ENCODE data around the gene GRID2. TPM values are rescaled to one million over a fixed set of nuclear protein-coding genes. Genes with fewer than 3 reads are reported as not detected.

GRID2 gene
- polyA plus RNA-seq, 2 donors, result 0.02 TPM; not detected in 1

DNA sequence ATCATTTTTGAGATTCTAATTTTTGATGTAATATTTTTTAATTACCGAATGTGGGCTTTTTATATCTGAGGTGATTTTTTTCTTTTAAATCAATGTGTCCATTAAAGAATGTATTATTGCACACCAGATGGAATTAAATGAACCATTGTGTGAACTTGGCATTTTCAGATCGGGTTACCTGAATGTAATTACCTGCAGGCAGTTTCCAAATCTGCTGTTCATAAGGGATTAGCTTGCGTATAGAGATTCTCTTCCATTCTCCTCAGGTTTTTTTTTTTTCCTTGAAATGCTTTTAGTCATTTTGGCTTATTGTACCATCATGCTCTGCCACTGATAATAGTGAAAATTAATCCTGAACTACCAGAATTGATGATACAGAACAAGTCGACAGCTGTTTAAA lies 1013.3 kb downstream of the GRID2 start:
- Histone ChIP-seq H3K36me3 (ENCODE audit: control insufficient read depth in 2 of 2, insufficient read depth in 2 of 2, low read length in 1 of 2) (no peaks in the 10 kb centered on the region), H3K27ac (ENCODE audit: low read depth in 2 of 2, low read length in 1 of 2) (no peak overlapping the region), H3K4me1 (ENCODE audit: control insufficient read depth in 2 of 2, insufficient read depth in 2 of 2, low read length in 1 of 2) (no peaks in the 10 kb centered on the region), H3K4me3 (ENCODE audit: low read depth in 1 of 2, low read length in 2 of 2) (no peak overlapping the region), H3K9me3 (ENCODE audit: control insufficient read depth in 2 of 2, insufficient read depth in 1 of 2, low read depth in 1 of 2, low read length in 1 of 2) (no peaks in the 10 kb centered on the region), H3K27me3 (ENCODE audit: control insufficient read depth in 1 of 2, insufficient read depth in 2 of 2, low read length in 2 of 2) (no peaks in the 10 kb centered on the region)
- 45 to 59% methylated on average over 4 of the region's 4 CpGs for WGBS, 2 donors

DNA sequence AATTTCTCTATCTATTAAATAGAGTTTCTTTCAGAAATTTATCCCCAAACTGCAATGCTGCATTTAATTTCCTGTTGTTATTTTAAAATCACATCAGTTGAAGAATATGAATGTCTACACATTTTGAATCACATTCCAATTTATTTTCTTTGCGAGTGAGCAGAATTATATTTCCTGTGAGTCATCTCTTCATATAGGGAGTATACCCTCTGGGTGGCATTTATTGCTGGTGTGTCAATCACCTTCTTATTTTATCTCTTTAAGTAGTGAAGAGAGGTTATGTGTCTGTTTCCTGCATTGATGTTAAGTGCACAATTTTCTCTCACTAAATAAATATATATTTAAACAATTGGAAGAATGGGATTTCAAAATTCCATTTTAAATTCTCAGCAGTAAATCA lies 1013.8 kb downstream of the GRID2 start:
- Histone ChIP-seq H3K9me3 (ENCODE audit: control insufficient read depth in 2 of 2, insufficient read depth in 1 of 2, low read depth in 1 of 2, low read length in 1 of 2) (no peaks in the 10 kb centered on the region), H3K27me3 (ENCODE audit: control insufficient read depth in 1 of 2, insufficient read depth in 2 of 2, low read length in 2 of 2) (no peaks in the 10 kb centered on the region), H3K27ac (ENCODE audit: low read depth in 2 of 2, low read length in 1 of 2) (no peak overlapping the region), H3K4me1 (ENCODE audit: control insufficient read depth in 2 of 2, insufficient read depth in 2 of 2, low read length in 1 of 2) (no peaks in the 10 kb centered on the region), H3K4me3 (ENCODE audit: low read depth in 1 of 2, low read length in 2 of 2) (no peak overlapping the region), H3K36me3 (ENCODE audit: control insufficient read depth in 2 of 2, insufficient read depth in 2 of 2, low read length in 1 of 2) (no peaks in the 10 kb centered on the region)
- WGBS, 2 donors, result 44 to 63% methylated on average over 1 of the region's 1 CpG

DNA sequence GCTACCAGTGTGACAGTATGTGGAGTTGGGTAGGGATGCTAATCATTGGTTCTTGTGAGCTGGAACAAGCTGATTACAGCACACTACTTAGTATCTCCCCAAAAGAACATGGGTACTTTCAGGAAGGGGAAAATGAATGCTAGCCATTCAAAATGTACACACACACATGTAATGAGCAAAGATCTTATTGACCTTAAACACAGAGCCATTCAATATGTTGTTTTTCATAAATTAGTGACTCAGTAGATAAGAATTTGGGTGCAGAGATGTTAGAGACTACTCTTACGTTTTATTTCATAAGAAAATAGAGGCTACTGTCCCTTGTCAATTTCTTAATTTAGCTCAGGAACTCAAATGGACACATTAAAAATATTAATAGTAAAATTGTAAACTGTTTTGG lies 1015.3 kb downstream of the GRID2 start:
- Histone ChIP-seq H3K4me1 (ENCODE audit: control insufficient read depth in 2 of 2, insufficient read depth in 2 of 2, low read length in 1 of 2) (no peaks in the 10 kb centered on the region), H3K4me3 (ENCODE audit: low read depth in 1 of 2, low read length in 2 of 2) (no peak overlapping the region), H3K27me3 (ENCODE audit: control insufficient read depth in 1 of 2, insufficient read depth in 2 of 2, low read length in 2 of 2) (no peaks in the 10 kb centered on the region), H3K36me3 (ENCODE audit: control insufficient read depth in 2 of 2, insufficient read depth in 2 of 2, low read length in 1 of 2) (no peaks in the 10 kb centered on the region), H3K27ac (ENCODE audit: low read depth in 2 of 2, low read length in 1 of 2) (no peak overlapping the region), H3K9me3 (ENCODE audit: control insufficient read depth in 2 of 2, insufficient read depth in 1 of 2, low read depth in 1 of 2, low read length in 1 of 2) (no peaks in the 10 kb centered on the region)
- WGBS, 2 donors, result 59 to 63% methylated on average over 1 of the region's 1 CpG

DNA sequence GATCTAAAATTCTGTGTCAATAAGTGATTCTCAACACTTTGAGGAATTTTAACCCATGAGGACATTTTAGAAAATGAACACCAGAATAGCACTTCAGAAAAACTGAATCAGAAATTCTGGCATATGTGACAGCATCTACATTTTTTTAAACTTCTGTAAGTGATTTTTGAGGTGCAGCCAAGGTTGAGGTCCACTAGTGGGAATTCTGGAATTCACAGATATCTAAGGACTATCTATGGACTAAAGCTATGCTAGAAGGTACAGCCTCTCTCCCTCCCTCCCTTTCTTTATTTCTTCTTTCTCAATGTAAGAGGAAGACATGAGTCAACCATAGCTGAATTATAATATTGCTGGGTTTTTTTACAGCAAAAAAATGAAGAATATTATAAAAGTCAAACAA lies 1016.6 kb downstream of the GRID2 start:
- no peaks in the 10 kb centered on the region for H3K27me3 ChIP-seq (ENCODE audit: control insufficient read depth in 1 of 2, insufficient read depth in 2 of 2, low read length in 2 of 2)
- no peak overlapping the region for H3K27ac ChIP-seq (ENCODE audit: low read depth in 2 of 2, low read length in 1 of 2)
- H3K4me3 ChIP-seq (ENCODE audit: low read depth in 1 of 2, low read length in 2 of 2), result no peak overlapping the region
- no peaks in the 10 kb centered on the region for H3K9me3 ChIP-seq (ENCODE audit: control insufficient read depth in 2 of 2, insufficient read depth in 1 of 2, low read depth in 1 of 2, low read length in 1 of 2)
- no peaks in the 10 kb centered on the region for H3K4me1 ChIP-seq (ENCODE audit: control insufficient read depth in 2 of 2, insufficient read depth in 2 of 2, low read length in 1 of 2)
- no peaks in the 10 kb centered on the region for H3K36me3 ChIP-seq (ENCODE audit: control insufficient read depth in 2 of 2, insufficient read depth in 2 of 2, low read length in 1 of 2)

DNA sequence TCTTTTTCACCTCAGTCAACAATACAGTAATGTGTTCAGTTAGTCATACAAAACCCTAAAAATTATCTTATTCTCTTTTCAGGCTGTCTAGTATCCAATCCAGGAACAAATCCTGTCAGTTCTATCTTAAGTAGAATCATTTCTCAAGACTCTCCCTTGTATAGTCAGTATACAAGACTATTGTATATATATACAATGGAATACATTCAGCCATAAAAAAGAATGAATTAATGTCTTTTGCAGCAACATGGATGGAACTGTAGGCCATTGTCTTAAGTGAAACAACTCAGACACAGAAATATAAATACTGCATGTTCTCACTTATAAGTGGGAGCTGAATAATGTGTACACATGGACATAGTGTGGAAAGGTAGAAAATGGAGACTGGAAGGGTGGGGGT lies 1023.6 kb downstream of the GRID2 start:
- H3K27me3 ChIP-seq (ENCODE audit: control insufficient read depth in 1 of 2, insufficient read depth in 2 of 2, low read length in 2 of 2), result no peaks in the 10 kb centered on the region
- H3K36me3 ChIP-seq (ENCODE audit: control insufficient read depth in 2 of 2, insufficient read depth in 2 of 2, low read length in 1 of 2), result no peaks in the 10 kb centered on the region
- no peak overlapping the region for H3K27ac ChIP-seq (ENCODE audit: low read depth in 2 of 2, low read length in 1 of 2)
- no peaks in the 10 kb centered on the region for H3K9me3 ChIP-seq (ENCODE audit: control insufficient read depth in 2 of 2, insufficient read depth in 1 of 2, low read depth in 1 of 2, low read length in 1 of 2)
- H3K4me1 ChIP-seq (ENCODE audit: control insufficient read depth in 2 of 2, insufficient read depth in 2 of 2, low read length in 1 of 2), result no peaks in the 10 kb centered on the region
- H3K4me3 ChIP-seq (ENCODE audit: low read depth in 1 of 2, low read length in 2 of 2), result no peak overlapping the region

DNA sequence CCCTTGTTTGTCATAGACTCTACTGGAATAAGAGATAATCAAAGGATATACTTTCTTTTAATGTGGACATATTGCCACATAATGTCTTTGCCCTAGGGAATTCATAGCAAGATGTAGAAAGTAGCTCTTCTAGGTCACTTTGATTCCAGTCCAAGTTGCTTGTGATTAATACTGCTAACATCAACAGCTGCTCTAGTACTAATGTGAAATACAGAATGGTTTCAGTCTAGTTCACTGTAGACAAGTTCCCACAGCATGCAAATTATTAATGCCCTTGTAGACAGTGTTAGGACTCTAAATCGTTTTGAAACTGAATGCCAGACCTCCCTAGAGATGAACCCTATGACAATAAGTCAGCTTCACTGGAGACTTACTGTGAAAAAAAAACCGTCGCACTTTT lies 1030.2 kb downstream of the GRID2 start:
- no peaks in the 10 kb centered on the region for H3K9me3 ChIP-seq (ENCODE audit: control insufficient read depth in 2 of 2, insufficient read depth in 1 of 2, low read depth in 1 of 2, low read length in 1 of 2)
- H3K27me3 ChIP-seq (ENCODE audit: control insufficient read depth in 1 of 2, insufficient read depth in 2 of 2, low read length in 2 of 2), result no peaks in the 10 kb centered on the region
- no peaks in the 10 kb centered on the region for H3K36me3 ChIP-seq (ENCODE audit: control insufficient read depth in 2 of 2, insufficient read depth in 2 of 2, low read length in 1 of 2)
- WGBS, 2 donors, result 35 to 54% methylated on average over 3 of the region's 3 CpGs
- H3K4me1 ChIP-seq (ENCODE audit: control insufficient read depth in 2 of 2, insufficient read depth in 2 of 2, low read length in 1 of 2), result no peaks in the 10 kb centered on the region
- no peak overlapping the region for H3K27ac ChIP-seq (ENCODE audit: low read depth in 2 of 2, low read length in 1 of 2)
- no peak overlapping the region for H3K4me3 ChIP-seq (ENCODE audit: low read depth in 1 of 2, low read length in 2 of 2)

DNA sequence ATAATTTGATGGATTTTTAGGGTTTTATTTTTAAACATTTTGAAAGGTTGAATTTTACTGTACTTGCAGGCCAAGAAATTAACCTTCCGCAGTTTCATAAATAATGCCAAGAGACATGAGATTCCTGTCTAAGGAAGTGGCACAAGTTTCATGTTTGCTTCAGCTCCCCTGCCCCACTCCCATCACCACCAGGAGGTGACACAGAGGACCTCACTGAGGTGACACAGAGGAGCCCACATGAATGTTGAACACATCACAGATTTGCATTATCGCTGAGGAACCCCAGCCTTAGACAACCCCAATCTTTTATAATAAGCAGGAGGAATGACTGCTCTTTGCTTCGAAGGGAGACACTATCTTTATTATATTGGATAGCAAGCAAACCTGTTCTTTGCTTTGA lies 1033.4 kb downstream of the GRID2 start:
- Histone ChIP-seq H3K9me3 (ENCODE audit: control insufficient read depth in 2 of 2, insufficient read depth in 1 of 2, low read depth in 1 of 2, low read length in 1 of 2) (no peaks in the 10 kb centered on the region), H3K36me3 (ENCODE audit: control insufficient read depth in 2 of 2, insufficient read depth in 2 of 2, low read length in 1 of 2) (no peaks in the 10 kb centered on the region), H3K27ac (ENCODE audit: low read depth in 2 of 2, low read length in 1 of 2) (no peak overlapping the region), H3K27me3 (ENCODE audit: control insufficient read depth in 1 of 2, insufficient read depth in 2 of 2, low read length in 2 of 2) (no peaks in the 10 kb centered on the region), H3K4me1 (ENCODE audit: control insufficient read depth in 2 of 2, insufficient read depth in 2 of 2, low read length in 1 of 2) (no peaks in the 10 kb centered on the region), H3K4me3 (ENCODE audit: low read depth in 1 of 2, low read length in 2 of 2) (no peak overlapping the region)
- 79 to 91% methylated on average over 3 of the region's 3 CpGs for WGBS, 2 donors

DNA sequence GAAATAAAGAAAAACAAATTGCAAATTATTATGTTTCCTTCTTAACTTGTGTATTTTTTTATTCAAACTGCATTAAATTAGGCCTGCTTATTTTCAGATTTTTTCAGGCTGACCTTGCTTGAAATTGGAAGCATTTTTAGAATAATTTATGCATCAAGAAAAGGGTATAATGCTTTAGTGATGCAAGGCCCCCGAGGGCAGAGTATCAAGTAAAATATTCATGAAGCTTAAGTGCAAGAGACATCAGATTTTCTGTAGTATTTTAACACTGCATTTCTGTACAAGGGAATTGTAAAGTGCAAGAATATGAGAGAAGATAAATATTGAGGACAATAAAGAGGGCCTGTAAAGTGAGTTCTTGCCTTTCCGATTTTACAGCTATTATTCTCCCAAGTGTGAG lies 1039.0 kb downstream of the GRID2 start:
- Histone ChIP-seq H3K4me1 (ENCODE audit: control insufficient read depth in 2 of 2, insufficient read depth in 2 of 2, low read length in 1 of 2) (no peaks in the 10 kb centered on the region), H3K4me3 (ENCODE audit: low read depth in 1 of 2, low read length in 2 of 2) (no peak overlapping the region), H3K9me3 (ENCODE audit: control insufficient read depth in 2 of 2, insufficient read depth in 1 of 2, low read depth in 1 of 2, low read length in 1 of 2) (no peaks in the 10 kb centered on the region), H3K27ac (ENCODE audit: low read depth in 2 of 2, low read length in 1 of 2) (no peak overlapping the region), H3K27me3 (ENCODE audit: control insufficient read depth in 1 of 2, insufficient read depth in 2 of 2, low read length in 2 of 2) (no peaks in the 10 kb centered on the region), H3K36me3 (ENCODE audit: control insufficient read depth in 2 of 2, insufficient read depth in 2 of 2, low read length in 1 of 2) (no peaks in the 10 kb centered on the region)
- 76 to 85% methylated on average over 2 of the region's 2 CpGs for WGBS, 2 donors

DNA sequence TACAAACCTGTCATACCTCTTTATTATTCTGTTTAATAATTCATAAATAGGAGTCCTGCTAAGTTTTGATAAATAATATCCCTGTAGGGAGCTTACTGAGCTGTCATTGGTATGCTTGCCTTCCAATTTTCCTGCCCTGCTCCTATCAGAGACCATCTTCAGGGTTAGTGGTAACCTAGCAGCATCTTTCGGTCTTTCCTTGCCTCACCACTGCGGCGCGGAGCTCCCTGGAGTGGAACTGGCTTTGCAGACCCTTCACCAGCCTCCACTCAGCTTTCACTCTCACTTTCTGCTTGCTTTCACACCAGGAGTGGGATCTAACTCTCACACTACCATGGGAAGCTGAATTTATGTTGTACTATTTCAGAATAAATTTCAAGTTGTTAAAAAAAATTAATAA lies 1043.1 kb downstream of the GRID2 start:
- H3K27ac ChIP-seq (ENCODE audit: low read depth in 2 of 2, low read length in 1 of 2), result no peak overlapping the region
- no peaks in the 10 kb centered on the region for H3K4me1 ChIP-seq (ENCODE audit: control insufficient read depth in 2 of 2, insufficient read depth in 2 of 2, low read length in 1 of 2)
- H3K36me3 ChIP-seq (ENCODE audit: control insufficient read depth in 2 of 2, insufficient read depth in 2 of 2, low read length in 1 of 2), result no peaks in the 10 kb centered on the region
- H3K9me3 ChIP-seq (ENCODE audit: control insufficient read depth in 2 of 2, insufficient read depth in 1 of 2, low read depth in 1 of 2, low read length in 1 of 2), result no peaks in the 10 kb centered on the region
- no peaks in the 10 kb centered on the region for H3K27me3 ChIP-seq (ENCODE audit: control insufficient read depth in 1 of 2, insufficient read depth in 2 of 2, low read length in 2 of 2)
- WGBS, 2 donors, result 90 to 93% methylated on average over 4 of the region's 4 CpGs
- H3K4me3 ChIP-seq (ENCODE audit: low read depth in 1 of 2, low read length in 2 of 2), result no peak overlapping the region

DNA sequence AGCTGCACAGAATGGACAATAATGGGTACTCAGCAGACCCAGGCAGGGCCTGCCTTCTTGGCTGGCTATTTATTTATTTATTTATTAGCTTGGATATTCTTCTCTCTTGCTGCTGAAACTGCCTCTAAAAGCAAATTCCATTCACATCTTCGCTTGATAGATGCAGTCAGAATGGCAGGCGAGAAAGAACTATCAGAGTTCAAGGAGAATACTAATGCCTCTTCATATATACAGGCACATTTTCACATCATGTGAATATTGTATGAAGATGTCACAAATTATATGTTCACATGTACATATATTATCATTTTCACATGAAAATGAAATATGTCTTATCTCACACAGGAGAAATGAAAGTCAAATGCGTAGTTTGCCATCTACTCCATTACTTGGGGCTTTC lies 1045.1 kb downstream of the GRID2 start:
- Histone ChIP-seq H3K4me3 (ENCODE audit: low read depth in 1 of 2, low read length in 2 of 2) (no peak overlapping the region), H3K36me3 (ENCODE audit: control insufficient read depth in 2 of 2, insufficient read depth in 2 of 2, low read length in 1 of 2) (no peaks in the 10 kb centered on the region), H3K27me3 (ENCODE audit: control insufficient read depth in 1 of 2, insufficient read depth in 2 of 2, low read length in 2 of 2) (no peaks in the 10 kb centered on the region), H3K27ac (ENCODE audit: low read depth in 2 of 2, low read length in 1 of 2) (no peak overlapping the region), H3K9me3 (ENCODE audit: control insufficient read depth in 2 of 2, insufficient read depth in 1 of 2, low read depth in 1 of 2, low read length in 1 of 2) (no peaks in the 10 kb centered on the region), H3K4me1 (ENCODE audit: control insufficient read depth in 2 of 2, insufficient read depth in 2 of 2, low read length in 1 of 2) (no peaks in the 10 kb centered on the region)
- 91 to 95% methylated on average over 3 of the region's 3 CpGs for WGBS, 2 donors
